Panc1 (cell line): ENCODE measurements around the gene PAFAH1B2. TPM values are rescaled to one million over a fixed set of nuclear protein-coding genes. Genes with fewer than 3 reads are reported as not detected.

Source experiments
- ATAC-seq: fragments of 200-7000 bp; cut with Tn5 transposase; 2 replicates; pipeline ENCODE4 v1.9.1; 2020; ENCODE audit warnings: mild to moderate bottlenecking, moderate library complexity
- BruUV-seq: library from RNA; stranded (reverse); fragments of 400-500 nt; replicated peaks from 2 replicates; lab custom pipeline; 2021; lab: Mats Ljungman, UMichigan
- CTCF ChIA-PET: fragments of 300-600 bp; sonication (Branson Sonifier 250); formaldehyde crosslinking; loops from one replicate; lab custom pipeline; 2022; ENCODE audit warnings: antibody characterized with exemption; lab: Charles Lee
- POLR2A ChIA-PET: fragments of 300-600 bp; sonication (Branson Sonifier 250); formaldehyde crosslinking; loops from one replicate; lab custom pipeline; 2022; ENCODE audit warnings: antibody characterized with exemption; lab: Charles Lee
- DNase-seq: peaks from one replicate; pipeline ENCODE4 v3.0.0-alpha.2; 2010; ENCODE audit warnings: low read depth, low spot score
- H3K27ac ChIP-seq: 2 replicates; pipeline ENCODE4 v1.5.1; 2011; ENCODE audit warnings: mild to moderate bottlenecking, low read length, inconsistent platforms
- H3K27me3 ChIP-seq: fragments of 200-500 bp; sonication (Bioruptor generic); 2 replicates; pipeline ENCODE4 v1.6.0; 2014; ENCODE audit warnings: low read length, inconsistent platforms; ENCODE audit not compliant: control insufficient read depth, insufficient read depth
- H3K36me3 ChIP-seq: fragments of 200-500 bp; sonication (Bioruptor generic); 2 replicates; pipeline ENCODE4 v1.5.1; 2014; ENCODE audit warnings: inconsistent platforms, mild to moderate bottlenecking, low read length, moderate library complexity; ENCODE audit not compliant: control insufficient read depth, insufficient read depth
- H3K4me1 ChIP-seq: 2 replicates; pipeline ENCODE4 v1.5.1; 2011; ENCODE audit warnings: inconsistent platforms, mild to moderate bottlenecking, low read length, moderate library complexity; ENCODE audit not compliant: control insufficient read depth, insufficient read depth
- H3K4me3 ChIP-seq, 2 experiments: 2 replicates each; pipeline ENCODE4 v1.5.1; 2011 to 2012; ENCODE audit warnings: low read depth in 2 of 2, low read length in 2 of 2, mild to moderate bottlenecking in 2 of 2, inconsistent platforms in 1 of 2, moderate library complexity in 1 of 2
- H3K9me3 ChIP-seq: fragments of 200-500 bp; sonication (Bioruptor generic); 2 replicates; pipeline ENCODE4 v1.5.1; 2014; ENCODE audit warnings: low read depth, mild to moderate bottlenecking, inconsistent platforms, low read length, moderate library complexity; ENCODE audit not compliant: control insufficient read depth, insufficient read depth
- POLR2AphosphoS5 ChIP-seq: IDR thresholded peaks from 2 replicates; pipeline ENCODE4 v1.6.1; 2012; ENCODE audit warnings: mild to moderate bottlenecking, low read depth, low read length, moderate library complexity
- REST ChIP-seq, 2 experiments: IDR thresholded peaks; 2 replicates each; pipeline ENCODE4 v1.6.1; 2011 to 2012; ENCODE audit warnings: low read depth in 2 of 2, control low read depth in 1 of 2, low read length in 1 of 2, mild to moderate bottlenecking in 1 of 2, moderate library complexity in 1 of 2; ENCODE audit not compliant: insufficient read depth in 1 of 2
- SIN3A ChIP-seq: IDR thresholded peaks from 2 replicates; pipeline ENCODE4 v1.6.1; 2012; ENCODE audit warnings: low read depth, mild to moderate bottlenecking, low read length, moderate library complexity, borderline replicate concordance; ENCODE audit not compliant: insufficient read depth
- TCF7L2 ChIP-seq: IDR thresholded peaks from 2 replicates; pipeline ENCODE4 v1.6.1; 2011; ENCODE audit warnings: mild to moderate bottlenecking, low read depth, low read length, inconsistent platforms
- in situ Hi-C: cut with HindIII; loops from 2 replicates; pipeline ENCODE4 v1.10.0; 2016; ENCODE audit warnings: low sequenced_read_pairs, low pct_unique_long_range_greater_than_20kb
- intact Hi-C: fragments of 100-400 bp; cut with micrococcal nuclease; formaldehyde crosslinking; loops from one replicate; pipeline ENCODE4 v1.10.0; 2022; ENCODE audit not compliant: unreplicated experiment
- total RNA-seq: library from RNA; stranded (reverse); gene quantifications from one replicate; pipeline ENCODE4 v1.2.1, GENCODE V29; 2021; ENCODE audit not compliant: unreplicated experiment
- TF ChIP-seq, protein P1 (sequence below): fragments of 450-650 bp; IDR thresholded peaks from 2 replicates; pipeline ENCODE4 v1.5.1; 2017; ENCODE audit warnings: mild to moderate bottlenecking

Gene PAFAH1B2
- total RNA-seq, 1 experiment from 2014 or later = 179 TPM

GRCh38 chr11:117097014-117097388 lies 47.1 kb upstream of the PAFAH1B2 start:
- Histone ChIP-seq H3K9me3 (no peaks in the 10 kb centered on the region), H3K27ac (peak overlapping the region; percentile 76), H3K4me1 (peaks cover 33% of the 10 kb centered on the region), H3K4me3 (peak overlapping the region; percentile 61 to 93), H3K36me3 (no peaks in the 10 kb centered on the region), H3K27me3 (no peaks in the 10 kb centered on the region)
- TF ChIP-seq TCF7L2 (no peak), SIN3A (no peak), REST (IDR thresholded peaks at IDR 0.05; ENCODE audit: insufficient read depth in 1 of 2, low read depth in 2 of 2, low read length in 1 of 2) (no peak), POLR2AphosphoS5 (no peak)
- TF ChIP-seq, protein P1, sequence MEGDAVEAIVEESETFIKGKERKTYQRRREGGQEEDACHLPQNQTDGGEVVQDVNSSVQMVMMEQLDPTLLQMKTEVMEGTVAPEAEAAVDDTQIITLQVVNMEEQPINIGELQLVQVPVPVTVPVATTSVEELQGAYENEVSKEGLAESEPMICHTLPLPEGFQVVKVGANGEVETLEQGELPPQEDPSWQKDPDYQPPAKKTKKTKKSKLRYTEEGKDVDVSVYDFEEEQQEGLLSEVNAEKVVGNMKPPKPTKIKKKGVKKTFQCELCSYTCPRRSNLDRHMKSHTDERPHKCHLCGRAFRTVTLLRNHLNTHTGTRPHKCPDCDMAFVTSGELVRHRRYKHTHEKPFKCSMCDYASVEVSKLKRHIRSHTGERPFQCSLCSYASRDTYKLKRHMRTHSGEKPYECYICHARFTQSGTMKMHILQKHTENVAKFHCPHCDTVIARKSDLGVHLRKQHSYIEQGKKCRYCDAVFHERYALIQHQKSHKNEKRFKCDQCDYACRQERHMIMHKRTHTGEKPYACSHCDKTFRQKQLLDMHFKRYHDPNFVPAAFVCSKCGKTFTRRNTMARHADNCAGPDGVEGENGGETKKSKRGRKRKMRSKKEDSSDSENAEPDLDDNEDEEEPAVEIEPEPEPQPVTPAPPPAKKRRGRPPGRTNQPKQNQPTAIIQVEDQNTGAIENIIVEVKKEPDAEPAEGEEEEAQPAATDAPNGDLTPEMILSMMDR = no peak
- intact Hi-C loops = no loop called here
- POLR2A ChIA-PET = interaction anchor here (0.6 to 1.9 kb wide), 3 partner anchors 20 to 210 kb away, joined by 4 to 9 read pairs (median 5); no protein-coding TSS in a partner anchor
- in situ Hi-C loops = no loop called here
- DNase-seq (no peak), ATAC-seq (no peak)
- CTCF ChIA-PET = no interaction called here
- BruUV-seq = no TSS peak

DNA sequence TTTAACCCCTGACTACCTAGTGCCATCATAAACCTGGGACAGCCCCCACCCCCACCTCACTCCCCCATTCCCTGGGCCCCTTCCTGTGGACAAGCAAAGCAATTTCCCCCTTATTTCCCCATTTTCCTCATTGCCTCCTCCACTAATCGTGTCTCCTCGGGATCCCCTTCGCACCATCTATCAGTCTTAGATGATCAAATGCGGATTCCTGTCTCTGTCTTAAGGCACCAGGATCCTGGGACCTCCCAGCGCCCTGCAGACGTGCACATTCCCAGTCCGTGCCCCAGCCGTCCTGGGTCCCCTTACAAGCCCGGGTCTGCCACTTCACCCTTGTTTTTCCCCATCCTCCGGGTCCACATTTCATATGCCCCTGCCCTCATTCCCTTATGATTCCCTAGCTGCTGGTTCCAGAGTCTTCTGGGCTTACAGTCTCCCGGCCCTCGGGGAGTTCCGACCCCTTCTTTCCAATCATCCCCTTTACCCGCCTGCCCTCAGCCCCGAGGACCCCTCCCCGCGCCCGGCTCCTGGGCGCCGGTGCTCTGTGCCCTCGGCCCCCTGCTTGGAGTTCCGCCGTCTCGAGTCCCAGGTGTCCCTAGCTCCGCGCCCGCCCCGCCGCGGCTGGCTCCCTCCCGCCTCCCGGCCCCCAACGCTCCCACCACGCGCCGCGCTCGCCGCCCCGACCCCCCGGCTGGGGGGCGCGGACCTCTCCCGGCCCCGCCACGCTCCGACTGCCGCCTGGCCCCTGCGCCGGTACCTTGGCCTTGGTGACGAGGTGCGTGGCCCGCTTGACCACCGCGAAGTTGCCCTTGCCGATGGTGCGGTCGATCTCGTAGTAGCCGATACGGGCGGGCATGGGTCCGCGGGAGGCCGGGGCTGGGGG lies 46.5 kb upstream of the PAFAH1B2 start:
- H3K4me1 ChIP-seq = peaks cover 33% of the 10 kb centered on the region
- in situ Hi-C loops = no loop called here
- H3K27ac ChIP-seq = peak overlapping the region; percentile 76
- H3K4me3 ChIP-seq = peak overlapping the region; percentile 61 to 93
- no peak for DNase-seq
- POLR2A ChIA-PET = interaction anchor here (0.6 to 1.9 kb wide), 3 partner anchors 20 to 210 kb away, joined by 4 to 9 read pairs (median 5); no protein-coding TSS in a partner anchor
- no peaks in the 10 kb centered on the region for H3K36me3 ChIP-seq
- peak; percentile 39 for ATAC-seq
- BruUV-seq = no TSS peak
- TF ChIP-seq POLR2AphosphoS5 = no peak
- TF ChIP-seq TCF7L2 = no peak
- peak; percentile 21; the same call in 1 of the 2 replicates for TF ChIP-seq SIN3A
- no peak for TF ChIP-seq REST (IDR thresholded peaks at IDR 0.05; ENCODE audit: insufficient read depth in 1 of 2, low read depth in 2 of 2, low read length in 1 of 2)
- TF ChIP-seq, protein P1 = no peak
- no peaks in the 10 kb centered on the region for H3K9me3 ChIP-seq
- CTCF ChIA-PET = interaction anchor here (0.7 kb wide), 2 partner anchors 11 to 188 kb away, joined by 4 to 5 read pairs; no protein-coding TSS in a partner anchor
- intact Hi-C loops = no loop called here
- H3K27me3 ChIP-seq = no peaks in the 10 kb centered on the region
